Tibial nerve (tissue), 3 donors: ENCODE measurements around the gene KPTN.

Experiments used
- POLR2A ChIP-seq, 2 donors: fragments of 450-650 bp; IDR thresholded peaks; one replicate each; pipeline ENCODE4 v1.6.1; 2017; ENCODE audit warnings: antibody characterized with exemption in 2 of 2, mild to moderate bottlenecking in 2 of 2, moderate library complexity in 2 of 2
- TF ChIP-seq, protein P1 (sequence below), 5 experiments: fragments of 200-600 bp in 3 of 5; fragments of 450-650 bp in 2 of 5; sonication (generic) in 3 of 5; IDR thresholded peaks; one replicate each; pipeline ENCODE4 v1.5.1; 2016 to 2019; ENCODE audit warnings: antibody characterized with exemption in 5 of 5, mild to moderate bottlenecking in 3 of 5, moderate library complexity in 2 of 5

DNA sequence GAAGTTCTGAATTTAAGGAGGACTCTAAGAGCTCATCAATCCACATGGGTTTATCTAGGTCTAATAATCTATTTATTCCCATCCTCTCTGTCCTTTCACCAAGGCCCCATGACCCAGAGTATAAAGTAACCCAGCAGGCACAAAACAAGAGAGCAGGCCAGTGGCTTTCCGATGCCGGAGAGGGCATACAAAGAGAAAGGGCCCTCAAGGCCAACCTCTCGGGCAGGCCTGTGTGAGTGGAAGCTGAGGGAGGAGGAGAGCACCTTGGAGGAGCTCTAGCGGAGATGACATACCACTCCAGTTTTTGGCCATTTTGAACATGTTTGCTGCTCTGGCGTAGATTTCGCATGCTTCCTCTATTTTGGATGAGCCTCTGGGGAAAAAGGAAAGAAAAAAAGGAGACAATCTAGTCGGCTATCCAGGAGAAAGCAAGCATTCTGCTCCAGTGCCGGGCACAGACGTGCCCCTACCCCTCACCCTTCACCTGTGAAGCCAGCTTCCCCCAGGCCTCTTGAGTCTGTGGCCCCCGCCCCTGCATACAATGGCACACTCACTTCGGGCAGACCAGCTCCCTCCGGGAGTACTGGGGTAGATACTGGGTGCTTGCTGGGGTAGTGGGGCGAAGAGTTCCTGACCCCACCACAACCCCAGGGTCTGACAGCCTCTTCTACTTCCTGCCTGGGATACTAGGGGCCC lies 19.3 kb upstream of the KPTN start:
- TF ChIP-seq, protein P1, sequence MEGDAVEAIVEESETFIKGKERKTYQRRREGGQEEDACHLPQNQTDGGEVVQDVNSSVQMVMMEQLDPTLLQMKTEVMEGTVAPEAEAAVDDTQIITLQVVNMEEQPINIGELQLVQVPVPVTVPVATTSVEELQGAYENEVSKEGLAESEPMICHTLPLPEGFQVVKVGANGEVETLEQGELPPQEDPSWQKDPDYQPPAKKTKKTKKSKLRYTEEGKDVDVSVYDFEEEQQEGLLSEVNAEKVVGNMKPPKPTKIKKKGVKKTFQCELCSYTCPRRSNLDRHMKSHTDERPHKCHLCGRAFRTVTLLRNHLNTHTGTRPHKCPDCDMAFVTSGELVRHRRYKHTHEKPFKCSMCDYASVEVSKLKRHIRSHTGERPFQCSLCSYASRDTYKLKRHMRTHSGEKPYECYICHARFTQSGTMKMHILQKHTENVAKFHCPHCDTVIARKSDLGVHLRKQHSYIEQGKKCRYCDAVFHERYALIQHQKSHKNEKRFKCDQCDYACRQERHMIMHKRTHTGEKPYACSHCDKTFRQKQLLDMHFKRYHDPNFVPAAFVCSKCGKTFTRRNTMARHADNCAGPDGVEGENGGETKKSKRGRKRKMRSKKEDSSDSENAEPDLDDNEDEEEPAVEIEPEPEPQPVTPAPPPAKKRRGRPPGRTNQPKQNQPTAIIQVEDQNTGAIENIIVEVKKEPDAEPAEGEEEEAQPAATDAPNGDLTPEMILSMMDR (IDR thresholded peaks at IDR 0.05), result no peak
- no peak for TF ChIP-seq POLR2A (IDR thresholded peaks at IDR 0.05)
